Subcutaneous adipose tissue (tissue), 4 donors: ENCODE data around the gene ANKS1A. TPM values are rescaled to one million over a fixed set of nuclear protein-coding genes. Genes with fewer than 3 reads are reported as not detected.

ENCODE experiments used
- total RNA-seq, 4 donors: library from RNA; depleted of rRNA; stranded (reverse); fragments of >200 nt; gene quantifications; one replicate each; pipeline ENCODE4 v1.1.0, GENCODE V29; 2016
- TF ChIP-seq, protein P1 (sequence below): fragments of 450-650 bp; IDR thresholded peaks from one replicate; pipeline ENCODE4 v1.5.1; 2016; ENCODE audit warnings: low read depth, mild to moderate bottlenecking, control low read depth, antibody characterized with exemption, moderate library complexity

Gene ANKS1A, protein sequence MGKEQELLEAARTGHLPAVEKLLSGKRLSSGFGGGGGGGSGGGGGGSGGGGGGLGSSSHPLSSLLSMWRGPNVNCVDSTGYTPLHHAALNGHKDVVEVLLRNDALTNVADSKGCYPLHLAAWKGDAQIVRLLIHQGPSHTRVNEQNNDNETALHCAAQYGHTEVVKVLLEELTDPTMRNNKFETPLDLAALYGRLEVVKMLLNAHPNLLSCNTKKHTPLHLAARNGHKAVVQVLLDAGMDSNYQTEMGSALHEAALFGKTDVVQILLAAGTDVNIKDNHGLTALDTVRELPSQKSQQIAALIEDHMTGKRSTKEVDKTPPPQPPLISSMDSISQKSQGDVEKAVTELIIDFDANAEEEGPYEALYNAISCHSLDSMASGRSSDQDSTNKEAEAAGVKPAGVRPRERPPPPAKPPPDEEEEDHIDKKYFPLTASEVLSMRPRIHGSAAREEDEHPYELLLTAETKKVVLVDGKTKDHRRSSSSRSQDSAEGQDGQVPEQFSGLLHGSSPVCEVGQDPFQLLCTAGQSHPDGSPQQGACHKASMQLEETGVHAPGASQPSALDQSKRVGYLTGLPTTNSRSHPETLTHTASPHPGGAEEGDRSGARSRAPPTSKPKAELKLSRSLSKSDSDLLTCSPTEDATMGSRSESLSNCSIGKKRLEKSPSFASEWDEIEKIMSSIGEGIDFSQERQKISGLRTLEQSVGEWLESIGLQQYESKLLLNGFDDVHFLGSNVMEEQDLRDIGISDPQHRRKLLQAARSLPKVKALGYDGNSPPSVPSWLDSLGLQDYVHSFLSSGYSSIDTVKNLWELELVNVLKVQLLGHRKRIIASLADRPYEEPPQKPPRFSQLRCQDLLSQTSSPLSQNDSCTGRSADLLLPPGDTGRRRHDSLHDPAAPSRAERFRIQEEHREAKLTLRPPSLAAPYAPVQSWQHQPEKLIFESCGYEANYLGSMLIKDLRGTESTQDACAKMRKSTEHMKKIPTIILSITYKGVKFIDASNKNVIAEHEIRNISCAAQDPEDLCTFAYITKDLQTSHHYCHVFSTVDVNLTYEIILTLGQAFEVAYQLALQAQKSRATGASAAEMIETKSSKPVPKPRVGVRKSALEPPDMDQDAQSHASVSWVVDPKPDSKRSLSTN
- total RNA-seq, result 10 to 100 TPM; 11.6 to 31.3 (median 19.2) TPM

DNA sequence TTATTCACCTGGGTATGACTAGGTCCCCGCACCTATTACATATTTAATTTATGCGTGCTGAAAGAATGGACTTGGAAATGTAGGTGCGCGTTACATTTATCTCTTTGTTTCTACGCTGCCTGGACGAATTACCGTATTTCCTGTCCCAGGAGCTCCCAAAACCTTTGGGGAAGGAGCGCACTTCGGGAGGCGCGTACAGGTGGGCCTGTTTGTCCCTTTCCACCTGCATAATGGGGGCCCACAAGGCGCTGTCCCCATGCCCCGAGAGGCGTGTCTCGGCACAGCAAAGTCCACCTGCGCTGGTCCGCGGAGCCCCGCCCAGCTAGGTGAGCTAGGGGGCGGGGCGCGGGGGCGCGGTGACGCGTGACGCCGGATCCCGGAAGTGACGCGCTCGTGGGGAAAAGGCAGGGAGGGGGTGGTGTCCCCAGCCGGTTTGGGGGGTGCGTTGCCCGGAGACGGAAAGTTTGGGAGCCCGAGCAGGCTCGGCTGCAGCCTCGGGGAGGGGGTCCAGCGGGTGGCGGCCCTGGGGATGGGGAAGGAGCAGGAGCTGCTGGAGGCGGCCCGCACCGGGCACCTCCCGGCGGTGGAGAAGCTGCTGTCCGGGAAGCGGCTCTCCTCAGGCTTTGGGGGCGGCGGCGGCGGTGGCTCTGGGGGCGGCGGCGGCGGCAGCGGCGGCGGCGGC, at the start of gene ANKS1A:
ANKS1A (plus strand) TSS at position 382 of the 682 bp plus-strand sequence; CDS start at position 530, 148 bp downstream.
- TF ChIP-seq, protein P1, sequence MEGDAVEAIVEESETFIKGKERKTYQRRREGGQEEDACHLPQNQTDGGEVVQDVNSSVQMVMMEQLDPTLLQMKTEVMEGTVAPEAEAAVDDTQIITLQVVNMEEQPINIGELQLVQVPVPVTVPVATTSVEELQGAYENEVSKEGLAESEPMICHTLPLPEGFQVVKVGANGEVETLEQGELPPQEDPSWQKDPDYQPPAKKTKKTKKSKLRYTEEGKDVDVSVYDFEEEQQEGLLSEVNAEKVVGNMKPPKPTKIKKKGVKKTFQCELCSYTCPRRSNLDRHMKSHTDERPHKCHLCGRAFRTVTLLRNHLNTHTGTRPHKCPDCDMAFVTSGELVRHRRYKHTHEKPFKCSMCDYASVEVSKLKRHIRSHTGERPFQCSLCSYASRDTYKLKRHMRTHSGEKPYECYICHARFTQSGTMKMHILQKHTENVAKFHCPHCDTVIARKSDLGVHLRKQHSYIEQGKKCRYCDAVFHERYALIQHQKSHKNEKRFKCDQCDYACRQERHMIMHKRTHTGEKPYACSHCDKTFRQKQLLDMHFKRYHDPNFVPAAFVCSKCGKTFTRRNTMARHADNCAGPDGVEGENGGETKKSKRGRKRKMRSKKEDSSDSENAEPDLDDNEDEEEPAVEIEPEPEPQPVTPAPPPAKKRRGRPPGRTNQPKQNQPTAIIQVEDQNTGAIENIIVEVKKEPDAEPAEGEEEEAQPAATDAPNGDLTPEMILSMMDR, result no peak

DNA sequence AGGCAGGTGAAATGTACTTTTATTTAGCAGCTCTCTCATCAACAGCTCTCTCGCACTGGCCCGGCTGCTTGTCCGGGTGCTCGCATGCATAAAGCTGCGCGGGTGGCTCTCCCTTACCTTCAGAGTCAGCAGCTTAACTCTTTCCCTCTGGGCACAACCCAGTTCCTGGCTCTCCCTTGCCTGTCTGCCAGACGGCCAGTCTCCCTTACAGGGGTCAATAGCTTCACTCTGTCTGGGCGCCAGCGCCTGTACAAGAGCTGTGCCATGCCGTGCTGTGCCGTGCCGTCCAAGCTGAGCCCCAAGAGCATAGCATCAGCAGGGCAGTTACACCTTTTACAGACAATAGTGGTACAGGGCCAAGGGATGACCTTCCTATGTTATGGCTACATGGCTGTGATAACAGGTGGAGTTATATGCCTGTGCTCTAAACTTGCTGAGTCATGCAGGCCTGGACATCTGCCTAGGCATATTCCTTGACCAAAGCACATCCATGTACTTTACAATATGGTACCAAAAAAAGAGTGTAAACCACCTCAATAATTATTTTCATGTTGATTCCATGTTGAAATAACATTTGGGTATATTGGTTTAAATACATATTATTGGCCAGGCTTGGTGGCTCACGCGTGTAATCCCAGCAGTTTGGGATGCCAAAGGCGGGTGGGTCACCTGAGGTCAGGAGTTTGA, 49.2 kb upstream of the ANKS1A start:
- TF ChIP-seq, protein P1, result no peak

DNA sequence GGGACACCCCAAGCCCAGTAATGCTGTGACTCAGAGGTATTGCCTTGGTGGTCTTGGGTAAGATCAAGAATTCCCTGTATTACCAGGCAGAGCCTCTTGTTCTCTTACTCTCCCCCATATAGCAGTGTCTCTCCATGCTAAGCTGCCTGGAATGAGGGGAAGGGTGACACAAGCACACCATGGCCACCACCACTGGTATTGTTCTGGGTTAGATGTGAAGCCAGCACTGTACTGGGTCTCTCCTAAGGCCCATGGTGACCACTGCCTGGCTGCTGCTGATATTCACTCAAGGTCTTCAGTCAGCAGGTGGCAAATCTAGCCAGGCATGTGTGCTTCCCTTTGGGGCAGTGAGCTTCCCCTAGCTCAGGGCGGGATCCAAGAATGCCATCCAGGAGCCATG, 37.7 kb upstream of the ANKS1A start:
- TF ChIP-seq, protein P1, result no peak

DNA sequence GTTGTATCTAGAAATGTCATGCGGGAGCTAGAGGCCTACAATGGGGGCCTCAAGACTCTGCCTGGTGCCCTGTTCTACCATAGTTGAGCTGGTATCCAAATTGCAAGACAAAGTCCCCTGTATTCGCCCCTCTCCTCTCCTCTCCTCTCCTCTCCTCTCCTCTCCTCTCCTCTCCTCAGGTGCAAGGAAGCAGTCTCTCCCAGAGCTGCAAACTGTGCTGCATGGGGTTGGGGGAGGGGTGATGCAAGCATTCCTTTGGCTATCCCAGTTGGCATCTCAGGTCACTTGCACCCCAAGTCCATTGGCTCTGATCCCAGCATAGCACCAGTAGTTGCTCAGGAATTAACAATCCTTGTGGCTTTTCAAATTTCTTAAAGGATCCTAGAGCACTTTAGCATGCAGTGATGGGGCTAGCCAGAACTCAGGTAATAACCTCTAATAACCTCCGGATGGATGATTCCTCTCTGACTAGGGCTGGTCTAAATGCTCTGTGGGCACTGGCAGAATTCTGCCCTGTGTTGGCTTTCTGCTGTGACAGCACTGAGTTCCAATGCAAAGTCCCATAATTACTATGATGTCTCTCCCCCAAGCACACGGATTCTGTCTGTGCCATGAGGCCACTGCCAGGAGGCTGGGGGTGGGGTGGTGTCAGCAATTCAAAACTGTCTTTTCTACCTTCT, 36.5 kb upstream of the ANKS1A start:
- TF ChIP-seq, protein P1, result no peak

DNA sequence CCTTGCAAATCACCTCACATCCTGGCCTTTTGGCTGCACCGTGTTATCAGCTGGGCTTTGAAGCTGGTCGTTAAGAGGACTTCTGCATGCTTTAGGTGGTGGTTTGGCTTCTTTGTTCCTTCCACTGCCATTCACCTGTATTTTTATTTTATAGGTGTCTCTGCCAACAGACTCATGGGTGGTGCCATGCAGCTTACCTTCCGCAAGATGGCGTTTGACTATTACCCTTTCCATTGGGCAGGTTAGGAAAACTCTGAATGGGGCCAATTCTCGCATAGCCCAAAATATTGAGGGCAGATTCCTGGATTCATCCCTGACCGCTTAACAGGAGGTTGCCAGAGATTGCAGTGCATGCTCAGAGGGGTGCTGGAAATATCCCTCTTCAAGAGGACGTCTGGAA, 33.6 kb upstream of the ANKS1A start:
- TF ChIP-seq, protein P1, result no peak

DNA sequence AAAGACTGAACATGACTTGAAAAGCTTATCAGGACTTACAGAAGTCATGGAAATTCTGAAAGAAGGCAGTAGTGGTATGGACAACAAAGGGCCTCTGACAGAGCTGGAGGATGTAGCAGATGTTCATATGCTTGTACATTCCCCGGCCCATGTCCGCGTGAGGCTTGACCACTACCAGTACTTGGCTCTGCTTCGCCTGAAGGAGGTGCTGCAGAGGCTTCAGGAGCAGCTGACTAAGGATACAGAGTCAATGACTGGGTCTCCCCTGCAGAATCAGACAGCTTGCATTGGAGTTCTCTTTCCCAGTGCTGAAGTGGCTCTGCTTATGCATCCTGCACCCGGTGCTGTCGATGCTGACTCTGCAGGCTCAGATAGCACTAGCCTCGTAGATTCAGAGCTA, 30.4 kb upstream of the ANKS1A start:
- TF ChIP-seq, protein P1, result no peak
